ENCODE results near the gene CYP1A1.

The CYP1A1 gene

GRCh38 chr15:74722591-74722990, 2.7 kb downstream of the CYP1A1 start:
- TF ChIP-seq CTCF (IDR thresholded peaks at IDR 0.05; ENCODE audit: low read depth, low read length, missing control alignments) = no peak
- no peak overlapping the region for H3K4me3 ChIP-seq (ENCODE audit: low read depth, low read length)
- in situ Hi-C loops (cut with HindIII; ENCODE audit: low sequenced_read_pairs) = no loop called here
- no peak for DNase-seq (ENCODE audit: low read depth)

GRCh38 chr15:74716651-74717050, 8.7 kb downstream of the CYP1A1 start:
- no peak for TF ChIP-seq CTCF (IDR thresholded peaks at IDR 0.05; ENCODE audit: low read depth, low read length, missing control alignments)
- no peak overlapping the region for H3K4me3 ChIP-seq (ENCODE audit: low read depth, low read length)
- in situ Hi-C loops (cut with HindIII; ENCODE audit: low sequenced_read_pairs) = no loop called here
- no peak for DNase-seq (ENCODE audit: low read depth)

- no peak for DNase-seq (ENCODE audit: low read depth)
- in situ Hi-C loops (cut with HindIII; ENCODE audit: low sequenced_read_pairs) = no loop called here
Measured at GRCh38 chr15:74712311-74712710, 13.0 kb downstream of the CYP1A1 start.

GRCh38 chr15:74710319-74711094, 14.8 kb downstream of the CYP1A1 start:
- no peak for TF ChIP-seq CTCF (IDR thresholded peaks at IDR 0.05; ENCODE audit: low read depth, low read length, missing control alignments)
- no peak overlapping the region for H3K4me3 ChIP-seq (ENCODE audit: low read depth, low read length)
- in situ Hi-C loops (cut with HindIII; ENCODE audit: low sequenced_read_pairs) = no loop called here
- DNase-seq (ENCODE audit: low read depth) = no peak

More at GRCh38 chr15:74712311-74712710, 13.0 kb downstream of the CYP1A1 start:
- no peak for TF ChIP-seq CTCF (IDR thresholded peaks at IDR 0.05; ENCODE audit: low read depth, low read length, missing control alignments)
- no peak overlapping the region for H3K4me3 ChIP-seq (ENCODE audit: low read depth, low read length)

GRCh38 chr15:74709892-74710291, 15.4 kb downstream of the CYP1A1 start:
- DNase-seq (ENCODE audit: low read depth) = no peak
- no peak for TF ChIP-seq CTCF (IDR thresholded peaks at IDR 0.05; ENCODE audit: low read depth, low read length, missing control alignments)
- in situ Hi-C loops (cut with HindIII; ENCODE audit: low sequenced_read_pairs) = loop anchor here (5.0 kb wide), 2 partner anchors 62 to 78 kb away; no protein-coding TSS in a partner anchor
- H3K4me3 ChIP-seq (ENCODE audit: low read depth, low read length) = no peak overlapping the region

GRCh38 chr15:74709011-74709410, 16.3 kb downstream of the CYP1A1 start:
- H3K4me3 ChIP-seq (ENCODE audit: low read depth, low read length) = no peak overlapping the region
- no peak for DNase-seq (ENCODE audit: low read depth)
- no peak for TF ChIP-seq CTCF (IDR thresholded peaks at IDR 0.05; ENCODE audit: low read depth, low read length, missing control alignments)
- in situ Hi-C loops (cut with HindIII; ENCODE audit: low sequenced_read_pairs) = loop anchor here (5.0 kb wide), 2 partner anchors 63 to 77 kb away; no protein-coding TSS in a partner anchor

Measured in astrocyte of the cerebellum (primary cell).